CD8-positive, alpha-beta memory T cell (primary cell): ENCODE results near the gene CYB5R3. TPM values are rescaled to one million over a fixed set of nuclear protein-coding genes. Genes with fewer than 3 reads are reported as not detected.
A peak's percentile ranks its signal among the peaks of the same experiment; 100 is the strongest.

Experiments used
- CTCF ChIA-PET: fragments of 350-600 bp; sonication (Branson Sonifier 250); formaldehyde crosslinking; loops from one replicate; lab custom pipeline; 2021; ENCODE audit warnings: antibody characterized with exemption; lab: Charles Lee
- POLR2A ChIA-PET: fragments of 350-600 bp; sonication (Branson Sonifier 250); formaldehyde crosslinking; loops from one replicate; lab custom pipeline; 2021; ENCODE audit warnings: antibody characterized with exemption; lab: Charles Lee
- DNase-seq, 5 donors: peaks; one replicate each; pipeline versions ENCODE4 v3.0.0 to v3.0.0-alpha.2; 2020 to 2022; ENCODE audit warnings: mixed read lengths in 1 of 5
- H3K27ac ChIP-seq: one replicate; pipeline ENCODE4 v1.7.0; 2013; ENCODE audit warnings: low read depth, mild to moderate bottlenecking, low read length, moderate library complexity
- H3K27me3 ChIP-seq: 2 replicates; pipeline ENCODE4 v1.7.0; 2013; ENCODE audit warnings: low read length, mild to moderate bottlenecking; ENCODE audit not compliant: insufficient read depth, poor library complexity, severe bottlenecking
- H3K36me3 ChIP-seq: 2 replicates; pipeline ENCODE4 v1.7.0; 2013; ENCODE audit warnings: mild to moderate bottlenecking, low read length, moderate library complexity; ENCODE audit not compliant: insufficient read depth
- H3K4me1 ChIP-seq: 2 replicates; pipeline ENCODE4 v1.7.0; 2013; ENCODE audit warnings: mild to moderate bottlenecking, low read length, moderate library complexity; ENCODE audit not compliant: insufficient read depth
- H3K4me3 ChIP-seq: 2 replicates; pipeline ENCODE4 v1.7.0; 2013; ENCODE audit warnings: mild to moderate bottlenecking, low read length
- H3K9me3 ChIP-seq: 2 replicates; pipeline ENCODE4 v1.7.0; 2013; ENCODE audit warnings: mild to moderate bottlenecking, low read length
- H3K27ac Mint-ChIP-seq, 8 donors: one replicate each; pipeline ENCODE4 v1.8.0; 2020 to 2021; ENCODE audit warnings: mixed read lengths in 8 of 8, mild to moderate bottlenecking in 6 of 8, inconsistent platforms in 3 of 8, moderate library complexity in 3 of 8
- H3K27me3 Mint-ChIP-seq, 2 donors: one replicate each; pipeline ENCODE4 v1.8.0; 2020 to 2021; ENCODE audit warnings: mixed read lengths in 2 of 2, mild to moderate bottlenecking in 1 of 2, moderate library complexity in 1 of 2
- H3K36me3 Mint-ChIP-seq, 3 donors: one replicate each; pipeline ENCODE4 v1.8.0; 2020 to 2021; ENCODE audit warnings: mixed read lengths in 3 of 3, inconsistent platforms in 1 of 3, mild to moderate bottlenecking in 1 of 3
- H3K4me1 Mint-ChIP-seq, 3 donors: one replicate each; pipeline ENCODE4 v1.8.0; 2020 to 2021; ENCODE audit warnings: mixed read lengths in 3 of 3, inconsistent platforms in 1 of 3, mild to moderate bottlenecking in 1 of 3
- H3K4me3 Mint-ChIP-seq, 7 donors: one replicate each; pipeline ENCODE4 v1.8.0; 2020 to 2021; ENCODE audit warnings: mixed read lengths in 7 of 7, mild to moderate bottlenecking in 6 of 7, moderate library complexity in 4 of 7, inconsistent platforms in 2 of 7
- H3K9me3 Mint-ChIP-seq, 5 donors: one replicate each; pipeline ENCODE4 v1.8.0; 2020 to 2022; ENCODE audit warnings: mixed read lengths in 5 of 5, mild to moderate bottlenecking in 3 of 5, moderate library complexity in 2 of 5, inconsistent platforms in 1 of 5
- polyA plus RNA-seq: library from polyadenylated mRNA; unstranded; fragments of 300-500 nt; fragmentation: Illumina TruSeq; gene quantifications from one replicate; pipeline ENCODE4 v1.2.3, GENCODE V29; 2021
- total RNA-seq, 2 experiments: library from RNA; stranded (reverse); gene quantifications; one replicate each; pipeline ENCODE4 v1.2.3, GENCODE V29; 2021

Gene CYB5R3
- total and polyA plus RNA-seq, 3 experiments from 2014 or later, result 70.9 to 105 (median 75.1) TPM

- POLR2A ChIA-PET, result no interaction called here
These were observed 6.5 kb upstream of the CYB5R3 start for GRCh38 chr22:42655693-42656092.

GRCh38 chr22:42654436-42655073 is 5.4 kb upstream of the CYB5R3 start:
- H3K27ac Mint-ChIP-seq, result peak overlapping the region in 1 of 8 donors; percentile 80
- H3K4me3 ChIP-seq, result no peak overlapping the region
- peak overlapping the region in 2 of 7 donors; percentile 10 to 67 for H3K4me3 Mint-ChIP-seq
- H3K27ac ChIP-seq, result no peak overlapping the region
- H3K27me3 Mint-ChIP-seq, result peaks cover 4 to 8% of the 10 kb centered on the region in 2 donors
- H3K36me3 Mint-ChIP-seq, result no peaks in the 10 kb centered on the region
- DNase-seq, result no peak
- ChIA-PET CTCF (interaction anchor here (2.3 kb wide), 1 partner anchor 33 kb away, joined by 6 read pairs; no protein-coding TSS in a partner anchor), POLR2A (no interaction called here)
- H3K36me3 ChIP-seq, result no peaks in the 10 kb centered on the region
- no peaks in the 10 kb centered on the region for H3K9me3 Mint-ChIP-seq
- H3K9me3 ChIP-seq, result no peaks in the 10 kb centered on the region
- no peaks in the 10 kb centered on the region for H3K4me1 ChIP-seq
- peaks cover 0 to 3% (median 0%) of the 10 kb centered on the region in 3 donors for H3K4me1 Mint-ChIP-seq
- H3K27me3 ChIP-seq, result no peaks in the 10 kb centered on the region

More at GRCh38 chr22:42655693-42656092, 6.5 kb upstream of the CYB5R3 start:
- H3K36me3 Mint-ChIP-seq, result no peaks in the 10 kb centered on the region
- no peaks in the 10 kb centered on the region for H3K36me3 ChIP-seq
- no peak overlapping the region for H3K4me3 ChIP-seq
- no peaks in the 10 kb centered on the region for H3K4me1 ChIP-seq
- H3K9me3 Mint-ChIP-seq, result no peaks in the 10 kb centered on the region
- no peak overlapping the region for H3K27ac ChIP-seq
- no peaks in the 10 kb centered on the region for H3K4me1 Mint-ChIP-seq
- peaks cover 4 to 10% of the 10 kb centered on the region in 2 donors for H3K27me3 Mint-ChIP-seq
- H3K27ac Mint-ChIP-seq, result no peak overlapping the region
- no peaks in the 10 kb centered on the region for H3K9me3 ChIP-seq
- CTCF ChIA-PET, result interaction anchor here (1.0 kb wide), 1 partner anchor 18 kb away, joined by 3 read pairs; no protein-coding TSS in a partner anchor
- no peaks in the 10 kb centered on the region for H3K27me3 ChIP-seq
- H3K4me3 Mint-ChIP-seq, result peak overlapping the region in 1 of 7 donors; percentile 68
- no peak for DNase-seq

GRCh38 chr22:42653999-42654398 is 4.8 kb upstream of the CYB5R3 start:
- POLR2A ChIA-PET, result interaction anchor here (1.1 kb wide), 1 partner anchor 39 kb away, joined by 3 read pairs; the partner anchor contains the start of gene POLDIP3
- no peaks in the 10 kb centered on the region for H3K36me3 ChIP-seq
- no peaks in the 10 kb centered on the region for H3K9me3 Mint-ChIP-seq
- H3K4me3 Mint-ChIP-seq, result peak overlapping the region in 1 of 7 donors; percentile 67
- peaks cover 0 to 2% (median 0%) of the 10 kb centered on the region in 3 donors for H3K36me3 Mint-ChIP-seq
- peak overlapping the region in 1 of 8 donors; percentile 80 for H3K27ac Mint-ChIP-seq
- H3K4me1 Mint-ChIP-seq, result peaks cover 0 to 4% (median 0%) of the 10 kb centered on the region in 3 donors
- H3K4me1 ChIP-seq, result no peaks in the 10 kb centered on the region
- peaks cover 4 to 7% of the 10 kb centered on the region in 2 donors for H3K27me3 Mint-ChIP-seq
- no peak overlapping the region for H3K27ac ChIP-seq
- no peak for DNase-seq
- CTCF ChIA-PET, result interaction anchor here (1.9 to 2.3 kb wide), 2 partner anchors 10 to 33 kb away, joined by 5 to 6 read pairs; no protein-coding TSS in a partner anchor
- H3K9me3 ChIP-seq, result no peaks in the 10 kb centered on the region
- H3K27me3 ChIP-seq, result no peaks in the 10 kb centered on the region
- H3K4me3 ChIP-seq, result no peak overlapping the region

GRCh38 chr22:42651134-42651533 is 1.9 kb upstream of the CYB5R3 start:
- Histone ChIP-seq H3K36me3 (no peaks in the 10 kb centered on the region), H3K9me3 (no peaks in the 10 kb centered on the region), H3K27ac (no peak overlapping the region), H3K27me3 (no peaks in the 10 kb centered on the region), H3K4me3 (no peak overlapping the region), H3K4me1 (peaks cover 19% of the 10 kb centered on the region)
- Mint-ChIP-seq H3K4me3 (peak overlapping the region in 6 of 7 donors; percentile 27 to 97 (median 57)), H3K36me3 (peaks cover 0 to 5% (median 0%) of the 10 kb centered on the region in 3 donors), H3K4me1 (peaks cover 13 to 31% (median 15%) of the 10 kb centered on the region in 3 donors), H3K27me3 (peaks cover 5 to 6% of the 10 kb centered on the region in 2 donors), H3K9me3 (peaks cover 0 to 2% (median 0%) of the 10 kb centered on the region in 5 donors), H3K27ac (peak overlapping the region in 4 of 8 donors; percentile 12 to 71 (median 56))
- no peak for DNase-seq
- POLR2A ChIA-PET, result no interaction called here
- CTCF ChIA-PET, result no interaction called here

GRCh38 chr22:42648368-42649245 is 585 bp downstream of the CYB5R3 start:
- peak overlapping the region; percentile 88 for H3K27ac ChIP-seq
- peaks cover 0 to 9% (median 0%) of the 10 kb centered on the region in 3 donors for H3K36me3 Mint-ChIP-seq
- peak overlapping the region; percentile 90 to 100 (median 99) for H3K27ac Mint-ChIP-seq
- H3K4me1 Mint-ChIP-seq, result peaks cover 18 to 52% (median 25%) of the 10 kb centered on the region in 3 donors
- no peaks in the 10 kb centered on the region for H3K9me3 ChIP-seq
- DNase-seq, result peak in 1 of 5 donors; percentile 73
- peaks cover 0 to 2% of the 10 kb centered on the region in 2 donors for H3K27me3 Mint-ChIP-seq
- peak overlapping the region; percentile 87 for H3K4me3 ChIP-seq
- peak overlapping the region; percentile 96 to 100 (median 98) for H3K4me3 Mint-ChIP-seq
- H3K27me3 ChIP-seq, result no peaks in the 10 kb centered on the region
- peaks cover 0 to 2% (median 0%) of the 10 kb centered on the region in 5 donors for H3K9me3 Mint-ChIP-seq
- POLR2A ChIA-PET, result interaction anchor here (0.6 to 3.0 kb wide), 3 partner anchors 9 to 34 kb away, joined by 3 to 47 read pairs (median 3); partner anchors contain the start of gene POLDIP3
- no peaks in the 10 kb centered on the region for H3K36me3 ChIP-seq
- CTCF ChIA-PET, result no interaction called here
- peaks cover 37% of the 10 kb centered on the region for H3K4me1 ChIP-seq

- POLR2A ChIA-PET, result interaction anchor here (3.0 kb wide), 1 partner anchor 33 kb away, joined by 47 read pairs; the partner anchor contains the start of gene POLDIP3
- Mint-ChIP-seq H3K9me3 (peaks cover 0 to 2% (median 0%) of the 10 kb centered on the region in 5 donors), H3K36me3 (peaks cover 0 to 9% (median 0%) of the 10 kb centered on the region in 3 donors), H3K27me3 (peaks cover 0 to 2% of the 10 kb centered on the region in 2 donors), H3K4me1 (peaks cover 18 to 53% (median 25%) of the 10 kb centered on the region in 3 donors), H3K4me3 (peak overlapping the region; percentile 96 to 100 (median 98)), H3K27ac (peak overlapping the region; percentile 90 to 100 (median 99))
- Histone ChIP-seq H3K27me3 (no peaks in the 10 kb centered on the region), H3K4me3 (peak overlapping the region; percentile 87), H3K36me3 (no peaks in the 10 kb centered on the region), H3K27ac (peak overlapping the region; percentile 88), H3K4me1 (peaks cover 37% of the 10 kb centered on the region), H3K9me3 (no peaks in the 10 kb centered on the region)
- DNase-seq, result no peak
- CTCF ChIA-PET, result no interaction called here
These were observed 1.2 kb downstream of the CYB5R3 start for GRCh38 chr22:42648017-42648367.
